Measurements from ENCODE around the gene HTATSF1. TPM values are rescaled to one million over a fixed set of nuclear protein-coding genes. Genes with fewer than 3 reads are reported as not detected.

Gene HTATSF1
- polyA plus RNA-seq, 2 of the 4 experiments (the other 2 are of a cell fraction): 5.0 to 82.3 TPM

- Histone ChIP-seq H3K4me3 (no peak overlapping the region), H3K4me2 (no peak overlapping the region), H3K4me1 (no peaks in the 10 kb centered on the region), H3K27ac (no peak overlapping the region), H3K9me3 (no peaks in the 10 kb centered on the region)
- ATAC-seq: peak in 1 of 2 experiments; percentile 68; a peak in 1 of 6 replicates
- 81% methylated on average over 2 of the region's 2 CpGs for WGBS (ENCODE audit: missing lambda C conversion rate)
- TF ChIP-seq FOSB (CRISPR knock-in tag; IDR thresholded peaks at IDR 0.05): no peak
- no peak for TF ChIP-seq HOXA7 (CRISPR knock-in tag; IDR thresholded peaks at IDR 0.05)
- no peak for TF ChIP-seq CEBPB (IDR thresholded peaks at IDR 0.05)
- TF ChIP-seq MAZ (IDR thresholded peaks at IDR 0.05; ENCODE audit: borderline replicate concordance, low read depth, low read length): no peak
- no peak for TF ChIP-seq ZFP36 (IDR thresholded peaks at IDR 0.05; ENCODE audit: borderline replicate concordance, partially characterized antibody)
- no peak for TF ChIP-seq RNF2 (IDR thresholded peaks at IDR 0.05; ENCODE audit: borderline replicate concordance, low read depth)
- no peak for TF ChIP-seq HDAC2 (IDR thresholded peaks at IDR 0.05)
- no peak for TF ChIP-seq ZSCAN20 (CRISPR knock-in tag; IDR thresholded peaks at IDR 0.05)
- no peak for TF ChIP-seq SMC3 (IDR thresholded peaks at IDR 0.05)
- TF ChIP-seq E2F6 (IDR thresholded peaks at IDR 0.05; ENCODE audit: borderline replicate concordance, low read depth): no peak
- ChIA-PET POLR2A (interaction anchor here (1.2 kb wide), 1 partner anchor 20 kb away, joined by 3 read pairs; the partner anchor contains the start of gene HTATSF1), CTCF (no interaction called here)
- DNase-seq (ENCODE audit: low read depth in 1 of 2, low spot score in 1 of 2): peak in 1 of 2 experiments; percentile 10
- no peak for FAIRE-seq
Observed at GRCh38 chrX:136477026-136477425, 20.4 kb upstream of the HTATSF1 start.

- Histone ChIP-seq H3K27ac (no peak overlapping the region), H3K4me3 (no peak overlapping the region), H3K4me1 (no peaks in the 10 kb centered on the region), H3K4me2 (no peak overlapping the region), H3K9me3 (no peaks in the 10 kb centered on the region)
- ChIA-PET CTCF (no interaction called here), POLR2A (no interaction called here)
- FAIRE-seq (no peak), DNase-seq (ENCODE audit: low read depth in 1 of 2, low spot score in 1 of 2) (no peak), ATAC-seq (no peak)
- TF ChIP-seq ZNF302 (CRISPR knock-in tag; IDR thresholded peaks at IDR 0.05) (no peak), GATA3 (IDR thresholded peaks at IDR 0.05; ENCODE audit: borderline replicate concordance) (no peak), TP53 (CRISPR knock-in tag; IDR thresholded peaks at IDR 0.05) (no peak), SMC3 (IDR thresholded peaks at IDR 0.05) (no peak), JUN (IDR thresholded peaks at IDR 0.05) (no peak), PHF8 (IDR thresholded peaks at IDR 0.05; ENCODE audit: borderline replicate concordance, low read depth) (no peak)
- 5% methylated on average over 4 of the region's 4 CpGs for WGBS (ENCODE audit: missing lambda C conversion rate)
Observed at GRCh38 chrX:136480383-136480782, 17.0 kb upstream of the HTATSF1 start.

- H3K4me2 ChIP-seq: no peak within 1 kb of the TSS
- no peak for TF ChIP-seq MYC (IDR thresholded peaks at IDR 0.05; ENCODE audit: borderline replicate concordance, low read length)
- no peak for TF ChIP-seq E2F6 (IDR thresholded peaks at IDR 0.05; ENCODE audit: borderline replicate concordance, low read depth)
- TF ChIP-seq POLR2A (IDR thresholded peaks at IDR 0.05; ENCODE audit: low read length): no peak
- TF ChIP-seq JUN (IDR thresholded peaks at IDR 0.05): no peak
- no peak for TF ChIP-seq MAX (IDR thresholded peaks at IDR 0.05)
- TF ChIP-seq PHF8 (IDR thresholded peaks at IDR 0.05; ENCODE audit: borderline replicate concordance, low read depth): no peak
- TF ChIP-seq RCOR1 (IDR thresholded peaks at IDR 0.05; ENCODE audit: low read depth, low read length): no peak
- TF ChIP-seq RFX5 (IDR thresholded peaks at IDR 0.05): no peak
- TF ChIP-seq ZSCAN20 (CRISPR knock-in tag; IDR thresholded peaks at IDR 0.05): no peak
- TF ChIP-seq SREBF2 (IDR thresholded peaks at IDR 0.05): no peak
- TF ChIP-seq MAZ (IDR thresholded peaks at IDR 0.05; ENCODE audit: borderline replicate concordance, low read depth, low read length): no peak
- TF ChIP-seq RARB (CRISPR knock-in tag; IDR thresholded peaks at IDR 0.05): no peak
- TF ChIP-seq HOXA7 (CRISPR knock-in tag; IDR thresholded peaks at IDR 0.05): no peak
- ChIA-PET CTCF (no interaction called here), POLR2A (no interaction called here)
- H3K4me1 ChIP-seq: no peaks in the 10 kb centered on the region
- H3K9me3 ChIP-seq: no peaks in the 10 kb centered on the region
- H3K4me3 ChIP-seq: no peak within 1 kb of the TSS
- ATAC-seq (no peak), DNase-seq (ENCODE audit: low read depth in 1 of 2, low spot score in 1 of 2) (no peak), FAIRE-seq (peak; percentile 7)
- 18% methylated on average over 4 of the region's 4 CpGs for WGBS (ENCODE audit: missing lambda C conversion rate)
- H3K27ac ChIP-seq: no peak within 1 kb of the TSS
Observed at GRCh38 chrX:136487647-136488046, 9.7 kb upstream of the HTATSF1 start, which contains the start of gene BRS3. TSS of gene BRS3 (plus strand) at chrX:136487947. CDS start at chrX:136488115, 168 bp downstream.
